NCI-H2227 (cell line): ENCODE data around the gene KCNK10.

ENCODE experiments used
- DNase-seq: peaks from one replicate; lab custom pipeline; 2025; ENCODE audit not compliant: unreplicated experiment; lab: John Stamatoyannopoulos, UW

KCNK10 gene

DNA sequence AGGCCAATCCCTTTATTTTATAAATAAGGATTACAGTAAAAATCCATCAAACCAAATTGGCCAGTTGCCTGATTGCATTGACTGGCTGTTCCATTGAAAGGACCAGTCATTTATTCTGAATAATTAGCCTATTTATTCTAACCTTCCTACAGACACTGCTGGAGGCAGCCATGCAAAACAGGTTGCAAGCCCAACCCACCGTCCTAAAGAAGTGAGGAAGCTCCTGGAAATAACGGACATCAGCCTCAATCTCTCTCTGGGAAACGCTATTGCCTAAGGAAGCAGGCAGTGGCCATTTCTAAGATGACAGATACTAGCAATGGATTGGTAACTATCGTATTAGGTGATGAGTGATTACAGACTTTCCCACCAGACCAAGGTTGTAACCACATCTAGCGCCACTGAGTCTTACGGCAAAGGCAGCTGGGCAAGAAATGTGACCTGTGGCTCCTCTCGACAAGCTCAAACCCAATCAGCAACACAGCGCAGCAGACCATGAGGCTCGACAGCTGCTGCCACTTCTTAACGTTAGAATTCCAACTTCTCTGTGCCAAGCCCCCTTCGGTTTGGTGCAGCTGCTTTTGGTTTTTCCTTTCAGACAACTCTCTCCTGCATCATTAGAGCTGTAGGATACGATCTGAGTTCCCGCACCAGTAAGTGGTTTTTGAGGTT, 134.2 kb downstream of the KCNK10 start:
- no peak for DNase-seq

DNA sequence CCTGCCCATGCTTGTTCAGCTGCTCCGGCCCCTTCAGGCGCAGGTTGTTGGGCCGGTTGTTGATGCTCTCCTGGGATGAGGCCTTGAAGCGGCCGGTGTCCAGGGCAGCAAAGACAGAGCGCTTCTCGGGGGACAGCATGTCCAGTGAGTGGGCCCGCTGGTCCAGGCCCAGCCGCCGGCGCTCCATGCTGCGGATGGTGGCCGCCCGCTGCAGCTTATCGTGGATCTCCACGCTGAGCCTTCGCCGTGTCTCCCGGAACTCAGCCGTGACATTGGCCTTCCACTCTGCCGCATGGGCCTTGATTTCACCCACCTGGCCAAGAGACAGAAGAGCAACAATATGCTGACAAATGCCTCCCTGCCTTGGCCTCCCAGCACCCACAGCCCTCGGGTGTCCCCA, 137.2 kb downstream of the KCNK10 start:
- DNase-seq: no peak

DNA sequence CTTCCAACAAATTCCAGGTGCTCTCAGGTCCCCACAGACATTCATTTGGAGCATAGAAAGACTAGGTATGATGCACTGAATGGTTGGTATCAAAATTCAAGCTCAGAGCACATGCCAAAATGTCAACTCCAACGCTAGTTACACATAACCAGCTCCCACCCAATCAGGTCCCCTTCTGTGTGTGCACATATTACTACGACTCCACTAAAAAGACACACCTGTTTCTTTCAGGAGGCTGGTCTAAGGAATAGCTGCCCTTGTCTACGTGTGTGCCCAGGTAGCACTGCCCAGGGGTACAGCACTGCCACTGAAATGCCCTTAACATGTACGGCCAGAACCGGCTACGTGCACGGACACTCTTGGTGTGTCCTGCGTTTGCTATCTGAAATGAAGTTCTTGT, 138.1 kb downstream of the KCNK10 start:
- DNase-seq: no peak

DNA sequence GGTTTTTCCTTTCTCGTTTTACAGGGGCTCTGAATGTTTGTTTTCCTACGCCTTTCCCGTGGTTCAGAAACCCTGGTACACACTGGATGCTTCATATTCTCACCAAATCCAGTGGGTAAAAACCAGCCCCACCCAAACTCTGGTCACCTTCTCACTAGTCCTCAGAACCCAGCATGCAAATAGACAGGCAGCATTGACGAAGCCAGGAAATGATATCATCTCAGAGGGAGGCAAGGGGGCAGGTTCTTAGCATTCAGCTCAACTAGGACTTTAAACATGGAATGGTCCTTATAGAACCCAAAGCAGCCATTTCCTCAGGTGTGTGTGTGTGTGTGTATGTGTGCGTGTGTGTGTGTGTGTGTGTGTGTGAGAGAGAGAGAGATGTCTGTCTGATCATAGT, 142.0 kb downstream of the KCNK10 start:
- no peak for DNase-seq

DNA sequence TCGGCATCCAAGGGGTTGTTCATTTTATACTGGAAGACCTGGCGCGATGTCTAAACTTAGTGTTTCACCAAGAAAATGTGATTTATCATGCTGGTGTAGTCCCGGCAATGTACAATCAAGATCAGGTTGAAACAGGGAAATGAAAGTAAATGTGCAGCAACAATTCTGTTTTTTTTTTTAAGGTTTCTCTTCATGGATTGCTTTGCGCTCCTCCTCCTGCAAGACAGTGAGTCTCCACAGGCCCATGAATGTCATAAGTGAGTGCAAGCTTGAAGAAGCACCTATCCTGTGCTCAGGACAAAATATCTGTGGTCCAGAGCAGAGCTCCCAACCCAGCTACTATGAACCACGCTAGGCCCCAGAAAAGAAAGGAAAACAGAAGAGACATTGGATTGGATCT, 143.4 kb downstream of the KCNK10 start:
- DNase-seq: no peak

DNA sequence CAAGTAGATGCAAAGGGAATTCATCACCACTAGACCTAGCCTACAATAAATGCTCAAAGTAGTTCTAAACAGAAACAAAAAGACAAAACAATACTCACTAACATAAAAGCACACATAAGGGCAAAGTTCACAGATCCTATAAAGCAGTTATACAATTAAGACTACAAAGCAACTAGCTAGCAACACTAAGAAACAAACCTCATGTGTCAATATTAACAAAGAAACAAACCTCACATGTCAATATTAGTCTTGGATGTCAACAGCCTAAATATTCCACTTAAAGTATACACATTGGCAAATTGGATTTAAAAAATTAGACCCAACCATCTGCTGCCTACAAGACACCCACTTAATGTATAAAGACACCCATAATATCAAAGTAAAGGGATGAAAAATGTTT, 152.7 kb downstream of the KCNK10 start:
- DNase-seq: no peak

DNA sequence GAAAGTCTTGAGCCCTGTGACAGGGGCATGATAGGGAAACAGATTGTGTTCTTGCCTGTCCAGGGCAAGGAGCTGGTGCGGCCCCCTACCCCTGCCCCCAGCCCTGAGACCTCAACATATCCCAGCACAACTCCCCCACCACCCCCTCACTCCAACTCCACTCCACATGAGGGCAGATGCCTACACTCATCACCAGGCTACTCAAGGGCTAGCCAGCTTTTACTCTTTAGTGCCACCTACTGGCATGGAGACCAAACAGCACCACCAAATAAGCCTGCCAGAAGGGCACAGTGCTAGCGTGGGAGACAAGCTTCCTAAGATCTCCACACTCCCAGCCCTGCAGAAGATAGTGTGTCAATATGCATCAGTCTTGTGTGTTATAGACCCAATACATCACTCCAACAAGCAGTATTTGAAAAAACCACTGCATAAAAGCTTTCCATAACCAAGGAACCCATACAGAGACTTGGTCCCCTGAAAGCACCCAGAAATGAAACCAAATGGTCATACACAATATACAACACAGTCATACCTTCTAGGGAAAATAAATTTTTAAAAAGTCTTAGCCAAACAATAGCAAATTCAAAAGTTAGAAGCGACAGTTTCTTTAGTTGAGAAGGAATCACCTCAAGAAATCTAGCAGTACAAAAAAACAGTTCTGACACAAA, 154.4 kb downstream of the KCNK10 start:
- DNase-seq: no peak

DNA sequence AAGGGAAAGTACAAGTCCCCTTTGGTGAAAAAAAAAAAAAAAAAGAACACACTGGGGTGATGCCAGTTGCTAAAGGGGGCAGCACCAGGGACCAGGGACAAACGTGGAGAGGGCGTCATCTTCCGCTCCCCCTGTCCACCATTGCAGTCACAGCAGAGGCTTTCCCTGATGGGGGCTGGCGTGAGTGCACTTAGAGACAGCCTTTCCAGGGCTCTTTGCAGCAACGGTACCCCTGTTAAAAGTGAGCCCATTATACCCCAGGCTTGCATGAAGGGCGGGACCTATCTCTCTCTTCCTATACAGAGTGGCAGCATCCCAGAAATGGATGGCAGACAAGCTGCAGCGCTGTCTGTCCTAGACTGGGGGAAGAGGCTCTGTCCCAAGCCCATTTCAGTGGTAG, 155.0 kb downstream of the KCNK10 start:
- no peak for DNase-seq

DNA sequence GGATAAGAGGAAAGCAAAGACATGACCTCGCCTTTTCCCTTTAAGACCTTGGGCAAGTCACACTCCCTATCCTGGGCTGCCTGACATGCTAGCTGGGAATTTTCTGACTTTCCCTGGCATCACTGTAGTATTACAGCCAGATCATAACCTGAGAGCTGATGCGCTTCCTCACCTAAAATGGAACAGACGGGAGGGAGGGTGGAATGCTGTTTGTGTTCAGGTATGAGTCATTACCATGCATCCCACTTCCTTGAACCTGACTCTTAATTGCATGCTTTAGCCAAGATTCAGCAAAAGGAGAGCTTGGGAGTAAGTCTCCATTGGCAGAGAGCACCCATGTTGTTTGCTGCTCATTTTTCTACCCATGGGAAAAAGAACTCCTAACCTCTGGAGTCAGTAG, 156.5 kb downstream of the KCNK10 start:
- DNase-seq: no peak

DNA sequence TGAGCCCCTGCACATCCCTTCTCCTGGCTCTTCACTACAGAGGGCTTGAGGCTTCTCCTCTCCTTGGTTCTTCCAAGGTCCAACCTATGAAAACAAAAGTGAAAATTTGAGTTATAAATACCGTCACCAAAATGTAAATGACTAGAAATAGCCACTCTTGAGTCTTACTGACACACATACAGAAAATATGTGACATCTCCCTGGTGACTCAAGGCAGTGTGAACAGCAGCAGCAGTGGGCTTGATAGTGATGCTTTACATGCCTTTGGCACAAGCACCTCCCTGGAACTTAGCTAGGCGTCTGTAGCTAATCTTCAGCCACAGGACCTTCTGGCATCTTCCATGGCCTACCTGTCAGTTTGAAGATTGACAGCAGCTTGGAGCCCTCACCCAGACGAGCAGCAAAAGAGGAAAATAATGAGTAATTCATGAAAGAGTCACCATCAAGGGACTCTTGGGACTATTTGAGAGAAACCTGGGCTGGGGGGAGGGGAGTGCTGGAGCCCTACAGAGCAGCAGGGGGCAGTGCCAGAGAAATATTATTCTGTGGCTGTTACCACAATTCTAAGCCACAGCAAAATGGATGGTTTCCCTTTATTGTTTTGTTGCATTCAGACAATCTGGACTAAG, 158.0 kb downstream of the KCNK10 start:
- DNase-seq: no peak

DNA sequence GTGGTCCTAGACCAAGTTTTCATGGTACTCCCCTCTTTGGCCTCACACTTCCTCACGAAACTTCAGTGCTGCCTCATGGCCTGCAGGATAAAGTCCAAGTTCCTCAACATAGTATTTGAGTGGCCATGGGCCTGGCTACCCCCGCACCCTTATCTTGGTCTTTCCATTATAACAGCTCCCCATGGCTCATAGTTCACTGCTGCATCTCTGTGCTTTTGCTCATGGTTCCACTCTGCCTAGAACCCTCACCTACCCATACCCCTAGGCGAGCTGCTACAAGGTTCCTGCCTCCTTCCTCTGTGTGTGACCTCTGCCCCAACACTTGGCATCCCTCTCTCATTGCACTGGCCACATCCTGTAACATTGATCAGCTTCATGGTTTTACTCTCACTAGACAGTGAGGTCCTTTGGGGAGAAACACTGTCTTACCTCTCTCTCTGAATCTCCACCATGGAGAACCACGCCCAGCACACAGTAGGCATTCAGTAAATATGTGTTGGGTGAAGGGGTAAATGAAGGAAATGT, 159.3 kb downstream of the KCNK10 start:
- no peak for DNase-seq

DNA sequence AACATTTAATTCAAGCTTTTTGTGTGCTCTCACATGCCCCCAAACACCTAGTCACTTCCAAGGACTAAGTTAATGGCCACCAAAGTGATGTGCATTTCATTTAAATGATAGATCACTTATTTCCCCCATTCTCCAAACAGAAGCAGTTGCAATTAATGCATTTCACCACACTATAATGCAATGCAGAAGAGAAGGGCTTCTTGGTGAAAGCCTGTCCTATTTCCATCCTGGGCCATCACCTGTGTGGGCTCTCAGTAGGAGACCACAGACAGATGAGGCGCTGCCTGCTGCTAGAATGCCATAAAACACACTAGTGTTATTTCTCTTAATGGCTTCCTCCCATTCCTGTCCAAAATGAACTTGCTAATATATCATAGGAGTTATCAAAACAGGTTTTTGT, 166.9 kb downstream of the KCNK10 start:
- DNase-seq: no peak

DNA sequence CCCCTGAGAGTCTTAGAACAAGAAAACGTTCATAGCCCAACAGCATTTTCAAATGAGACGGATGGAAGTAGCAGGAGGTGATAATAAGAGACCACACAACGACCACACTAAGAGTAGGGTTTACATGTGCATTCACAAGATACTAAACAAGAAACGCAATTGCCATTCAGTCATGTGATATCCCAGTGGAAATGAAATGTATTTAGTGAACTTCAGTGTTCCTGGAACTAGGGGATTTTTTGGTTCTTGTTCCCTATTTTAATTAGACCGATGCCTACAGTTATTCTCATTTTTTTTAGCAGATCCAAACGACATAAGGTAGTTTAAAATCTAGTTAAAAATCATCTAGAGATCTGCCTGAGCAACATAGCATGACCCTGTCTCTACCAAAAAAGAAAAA, 168.1 kb downstream of the KCNK10 start:
- no peak for DNase-seq

DNA sequence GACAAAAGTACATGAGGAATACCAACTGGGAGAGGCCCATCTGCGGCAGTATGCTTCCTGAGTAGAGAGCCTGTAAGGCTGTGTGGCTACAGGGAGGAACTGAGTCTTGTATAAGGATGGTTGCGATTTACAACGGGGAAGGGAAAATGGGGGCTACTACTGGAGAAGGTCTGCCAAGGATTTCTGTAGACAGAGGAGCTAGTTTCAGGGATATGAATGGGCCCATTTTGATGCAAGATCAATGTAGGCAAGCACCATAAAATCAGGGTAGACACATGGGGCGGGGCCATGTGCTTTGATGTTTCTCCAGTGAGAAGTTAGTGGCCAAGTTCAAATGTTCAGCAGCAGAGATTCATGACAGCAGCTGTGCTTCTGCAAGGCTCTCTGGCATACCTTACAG, 168.7 kb downstream of the KCNK10 start:
- no peak for DNase-seq

DNA sequence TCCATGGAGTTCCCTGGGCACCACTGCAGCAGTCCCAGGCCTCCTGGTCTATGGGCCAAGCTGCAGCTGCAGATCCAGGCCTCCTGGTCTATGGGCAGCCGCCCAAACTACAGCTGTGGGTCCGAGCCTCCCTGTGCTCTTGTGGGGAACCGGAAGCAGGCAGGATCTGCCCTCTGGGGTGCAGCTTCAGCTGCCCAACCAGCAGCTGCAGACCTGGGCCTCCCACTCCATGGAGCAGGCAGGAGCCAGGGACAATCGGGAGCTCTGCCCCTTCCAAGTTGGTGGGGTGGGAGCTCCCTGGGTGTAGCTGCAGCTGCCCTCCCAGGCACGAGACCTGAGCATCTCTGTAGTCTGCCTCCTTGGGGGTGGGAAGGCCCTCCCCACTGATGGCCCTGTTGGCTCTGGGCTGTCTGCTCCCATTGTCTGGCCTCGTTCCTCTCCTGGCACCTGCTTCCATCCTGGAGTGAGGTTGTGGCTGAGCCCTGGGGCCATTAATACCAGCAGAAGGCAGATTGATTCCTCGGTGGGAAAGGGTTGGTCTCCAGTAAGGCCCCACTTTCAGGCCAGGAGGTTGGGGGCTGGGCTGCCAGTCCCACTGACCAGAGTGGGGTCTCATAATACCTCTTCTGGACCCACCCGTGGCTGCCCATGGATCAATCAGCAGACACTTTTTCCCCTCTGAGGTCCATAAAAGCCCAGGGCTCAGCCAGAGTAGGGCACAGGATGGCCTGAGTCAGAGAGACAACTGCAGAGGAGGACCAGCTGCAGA, 176.0 kb downstream of the KCNK10 start:
- no peak for DNase-seq

DNA sequence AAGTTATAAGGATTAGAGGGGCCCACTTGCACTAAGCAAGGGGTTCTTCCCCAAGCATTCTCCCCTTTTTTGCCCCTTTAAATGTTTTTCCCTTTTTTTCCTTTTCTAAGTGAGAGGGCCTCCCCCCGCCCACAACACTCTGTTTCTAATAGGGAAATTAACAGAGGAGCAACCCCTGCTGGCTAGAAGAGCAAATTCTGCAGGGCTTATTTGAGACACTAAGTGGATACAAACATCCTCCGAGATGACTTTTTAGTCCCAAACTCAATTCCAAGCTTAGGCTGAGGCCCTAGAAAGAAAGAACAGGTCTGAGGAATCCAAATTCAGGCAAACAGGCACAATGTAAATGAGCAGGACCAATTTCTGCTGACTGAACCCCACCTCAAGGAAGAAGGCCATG, 179.3 kb downstream of the KCNK10 start:
- DNase-seq: no peak

DNA sequence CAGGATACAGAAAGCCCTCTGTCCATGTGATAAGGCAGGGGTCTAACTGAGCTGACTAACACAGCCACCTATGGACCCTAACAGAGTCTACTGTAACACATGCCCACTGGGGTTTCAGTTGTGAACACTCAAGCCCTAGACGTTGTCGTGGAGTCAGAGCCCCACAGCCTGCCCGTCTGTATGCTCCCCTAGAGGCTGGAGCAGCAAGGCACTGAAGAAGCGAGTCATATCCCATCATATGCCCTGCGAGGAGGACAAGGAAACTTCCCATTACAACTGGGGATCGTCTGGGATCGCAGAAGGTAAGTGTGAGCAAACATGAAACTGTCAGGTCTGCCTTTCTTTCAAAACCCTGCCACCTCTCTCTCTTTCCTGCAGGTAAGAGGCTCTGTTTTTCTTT, 180.1 kb downstream of the KCNK10 start:
- no peak for DNase-seq

DNA sequence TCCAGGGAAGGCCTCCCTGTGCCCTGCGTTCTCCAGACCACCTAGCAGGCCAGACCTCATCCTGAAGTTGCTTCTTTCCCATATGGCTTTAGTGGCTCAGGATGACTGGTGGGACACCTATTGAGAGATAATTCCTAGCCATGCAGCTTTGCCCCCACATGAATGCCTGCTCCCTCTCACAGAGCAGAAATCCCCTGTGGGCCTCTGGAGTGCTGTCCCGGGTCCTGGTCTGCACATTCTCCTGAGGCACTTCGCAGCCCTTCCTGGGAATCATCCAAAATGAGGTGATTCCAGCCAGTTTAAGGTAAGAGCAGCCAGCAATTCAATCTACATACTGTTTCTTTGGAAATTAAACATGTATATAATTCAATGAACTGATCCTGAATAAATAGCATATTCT, 182.2 kb downstream of the KCNK10 start:
- DNase-seq: no peak

DNA sequence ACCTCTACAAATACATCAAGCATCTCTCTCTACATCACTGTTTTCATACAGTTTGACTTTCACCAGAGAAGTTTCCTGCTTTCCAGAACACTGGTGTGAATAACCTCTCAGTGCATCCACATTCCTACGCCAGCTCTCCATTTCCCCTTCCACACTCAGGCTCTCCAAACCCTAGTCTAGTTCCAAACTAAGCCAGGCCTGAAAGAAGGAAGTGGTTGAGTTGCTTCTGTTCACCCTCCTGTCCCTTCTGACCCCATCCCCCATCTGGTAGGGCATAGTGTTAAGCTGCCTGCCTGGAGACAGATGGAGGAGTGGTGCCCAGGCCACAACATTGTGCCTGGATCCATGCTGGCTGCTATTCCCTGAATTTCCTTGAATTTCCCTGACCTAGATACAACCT, 185.7 kb downstream of the KCNK10 start:
- DNase-seq: no peak
